HEK293 (cell line): ENCODE measurements around the gene SLC16A6.

Experiments used
- EGR2 ChIP-seq: fragments of 450-650 bp; formaldehyde crosslinking; IDR thresholded peaks from 2 replicates; pipeline ENCODE4 v1.5.1; 2016; ENCODE audit warnings: low read depth, missing biosample characterization, missing genetic modification characterization
- SP7 ChIP-seq: fragments of 450-650 bp; formaldehyde crosslinking; IDR thresholded peaks from 2 replicates; pipeline ENCODE4 v1.5.1; 2016; ENCODE audit warnings: missing biosample characterization, missing genetic modification characterization
- YY1 ChIP-seq: fragments of 450-650 bp; formaldehyde crosslinking; IDR thresholded peaks from 2 replicates; pipeline ENCODE4 v1.5.1; 2018; ENCODE audit warnings: missing biosample characterization, missing genetic modification characterization
- ZBTB10 ChIP-seq: fragments of 450-650 bp; formaldehyde crosslinking; IDR thresholded peaks from 2 replicates; pipeline ENCODE4 v1.5.1; 2016; ENCODE audit warnings: missing biosample characterization, missing genetic modification characterization
- ZBTB20 ChIP-seq: fragments of 450-650 bp; formaldehyde crosslinking; IDR thresholded peaks from 2 replicates; pipeline ENCODE4 v1.5.1; 2016; ENCODE audit warnings: missing biosample characterization, missing genetic modification characterization
- ZBTB26 ChIP-seq: fragments of 450-650 bp; formaldehyde crosslinking; optimal IDR thresholded peaks from 2 replicates; pipeline ENCODE3; 2016; ENCODE audit warnings: missing biosample characterization, mild to moderate bottlenecking, missing genetic modification characterization
- ZBTB7A ChIP-seq: fragments of 450-650 bp; formaldehyde crosslinking; IDR thresholded peaks from 2 replicates; pipeline ENCODE4 v1.5.1; 2016; ENCODE audit warnings: low read depth, missing biosample characterization, missing genetic modification characterization
- ZEB2 ChIP-seq: fragments of 450-650 bp; formaldehyde crosslinking; IDR thresholded peaks from 2 replicates; pipeline ENCODE4 v1.5.1; 2016; ENCODE audit warnings: missing biosample characterization, missing genetic modification characterization
- ZNF580 ChIP-seq: fragments of 450-650 bp; formaldehyde crosslinking; IDR thresholded peaks from 2 replicates; pipeline ENCODE4 v1.5.1; 2016; ENCODE audit warnings: missing biosample characterization, missing genetic modification characterization
- ZNF596 ChIP-seq: fragments of 450-650 bp; IDR thresholded peaks from 2 replicates; pipeline ENCODE4 v1.5.0; 2018; ENCODE audit warnings: missing biosample characterization, mild to moderate bottlenecking, missing genetic modification characterization, moderate library complexity
- ZNF639 ChIP-seq: fragments of 450-650 bp; formaldehyde crosslinking; IDR thresholded peaks from 2 replicates; pipeline ENCODE4 v1.5.1; 2016; ENCODE audit warnings: missing biosample characterization, missing genetic modification characterization
- ZNF660 ChIP-seq: fragments of 450-650 bp; IDR thresholded peaks from 2 replicates; pipeline ENCODE4 v1.5.1; 2018; ENCODE audit warnings: missing biosample characterization, mild to moderate bottlenecking, missing genetic modification characterization
- ZNF777 ChIP-seq: fragments of 450-650 bp; formaldehyde crosslinking; IDR thresholded peaks from 2 replicates; pipeline ENCODE4 v1.5.1; 2017; ENCODE audit warnings: missing biosample characterization, missing genetic modification characterization, borderline replicate concordance
- ZNF837 ChIP-seq: fragments of 450-650 bp; formaldehyde crosslinking; IDR thresholded peaks from 2 replicates; pipeline ENCODE4 v1.5.1; 2016; ENCODE audit warnings: missing biosample characterization, missing genetic modification characterization
- TF ChIP-seq, protein P1 (sequence below): fragments of 450-650 bp; formaldehyde crosslinking; IDR thresholded peaks from 2 replicates; pipeline ENCODE4 v1.5.1; 2017; ENCODE audit warnings: missing biosample characterization, missing genetic modification characterization
- TF ChIP-seq, protein P2 (sequence below): fragments of 450-650 bp; formaldehyde crosslinking; conservative IDR thresholded peaks from 2 replicates; pipeline ENCODE4 v1.5.1; 2016; ENCODE audit warnings: low read depth, missing biosample characterization, missing genetic modification characterization

Gene SLC16A6

DNA sequence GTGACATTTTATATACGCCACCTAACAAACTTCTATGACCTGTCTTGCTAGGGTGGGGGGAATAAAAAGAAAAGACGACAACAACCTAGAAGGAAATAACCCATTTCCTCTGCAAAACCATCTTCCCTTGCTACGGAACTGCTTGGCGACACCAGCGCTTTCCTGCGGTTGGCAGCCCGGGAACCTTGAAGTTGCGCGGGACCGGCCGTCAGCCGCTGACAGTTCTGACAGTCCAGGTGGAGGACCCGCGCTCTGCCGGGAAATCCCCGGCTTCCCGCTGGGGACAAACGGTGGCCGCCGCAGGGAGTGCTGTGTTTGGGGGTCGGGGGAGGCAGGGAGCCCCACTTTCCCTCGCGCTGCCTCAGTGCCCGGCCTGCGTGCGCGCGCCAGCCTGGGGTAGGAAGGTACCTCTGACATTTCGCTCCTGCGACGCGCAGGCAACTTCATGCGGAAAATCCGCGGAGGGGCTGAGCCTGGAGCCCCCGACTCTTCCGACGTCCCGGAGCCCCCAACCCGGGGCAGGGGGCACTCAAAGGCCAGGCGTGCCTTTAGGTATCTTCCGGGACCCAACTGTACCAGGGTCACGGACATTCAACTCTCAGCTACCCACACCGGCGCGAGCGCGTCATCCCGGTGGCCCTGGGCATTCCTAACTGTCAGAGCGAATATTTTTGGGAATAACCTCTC, 516 bp downstream of the SLC16A6 start (continued):
- TF ChIP-seq ZNF777 (tag by site-specific recombination) (0 out of 2 replicates have a peak, but pooled peaks have one; percentile 10), ZNF580 (tag by site-specific recombination) (peak; percentile 80; the same call in 1 of the 2 replicates), YY1 (tag by site-specific recombination) (no peak), SP7 (tag by site-specific recombination) (peak; percentile 14; the same call in 1 of the 2 replicates), ZNF596 (tag by site-specific recombination) (0 out of 2 replicates have a peak, but pooled peaks have one; percentile 3), ZNF660 (tag by site-specific recombination) (0 out of 2 replicates have a peak, but pooled peaks have one; percentile 2), ZEB2 (peak; percentile 42; the same call in 1 of the 2 replicates), ZBTB7A (tag by site-specific recombination) (0 out of 2 replicates have a peak, but pooled peaks have one; percentile 9), ZNF837 (tag by site-specific recombination) (no peak), ZBTB10 (tag by site-specific recombination) (peak; percentile 64; the same call in 1 of the 2 replicates), EGR2 (tag by site-specific recombination) (no peak), ZNF639 (tag by site-specific recombination) (no peak), ZBTB26 (peak; percentile 84), ZBTB20 (tag by site-specific recombination) (peak; percentile 94)
- TF ChIP-seq, protein P1, sequence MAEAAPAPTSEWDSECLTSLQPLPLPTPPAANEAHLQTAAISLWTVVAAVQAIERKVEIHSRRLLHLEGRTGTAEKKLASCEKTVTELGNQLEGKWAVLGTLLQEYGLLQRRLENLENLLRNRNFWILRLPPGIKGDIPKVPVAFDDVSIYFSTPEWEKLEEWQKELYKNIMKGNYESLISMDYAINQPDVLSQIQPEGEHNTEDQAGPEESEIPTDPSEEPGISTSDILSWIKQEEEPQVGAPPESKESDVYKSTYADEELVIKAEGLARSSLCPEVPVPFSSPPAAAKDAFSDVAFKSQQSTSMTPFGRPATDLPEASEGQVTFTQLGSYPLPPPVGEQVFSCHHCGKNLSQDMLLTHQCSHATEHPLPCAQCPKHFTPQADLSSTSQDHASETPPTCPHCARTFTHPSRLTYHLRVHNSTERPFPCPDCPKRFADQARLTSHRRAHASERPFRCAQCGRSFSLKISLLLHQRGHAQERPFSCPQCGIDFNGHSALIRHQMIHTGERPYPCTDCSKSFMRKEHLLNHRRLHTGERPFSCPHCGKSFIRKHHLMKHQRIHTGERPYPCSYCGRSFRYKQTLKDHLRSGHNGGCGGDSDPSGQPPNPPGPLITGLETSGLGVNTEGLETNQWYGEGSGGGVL (tag by site-specific recombination) = 0 out of 2 replicates have a peak, but pooled peaks have one; percentile 9
- TF ChIP-seq, protein P2, sequence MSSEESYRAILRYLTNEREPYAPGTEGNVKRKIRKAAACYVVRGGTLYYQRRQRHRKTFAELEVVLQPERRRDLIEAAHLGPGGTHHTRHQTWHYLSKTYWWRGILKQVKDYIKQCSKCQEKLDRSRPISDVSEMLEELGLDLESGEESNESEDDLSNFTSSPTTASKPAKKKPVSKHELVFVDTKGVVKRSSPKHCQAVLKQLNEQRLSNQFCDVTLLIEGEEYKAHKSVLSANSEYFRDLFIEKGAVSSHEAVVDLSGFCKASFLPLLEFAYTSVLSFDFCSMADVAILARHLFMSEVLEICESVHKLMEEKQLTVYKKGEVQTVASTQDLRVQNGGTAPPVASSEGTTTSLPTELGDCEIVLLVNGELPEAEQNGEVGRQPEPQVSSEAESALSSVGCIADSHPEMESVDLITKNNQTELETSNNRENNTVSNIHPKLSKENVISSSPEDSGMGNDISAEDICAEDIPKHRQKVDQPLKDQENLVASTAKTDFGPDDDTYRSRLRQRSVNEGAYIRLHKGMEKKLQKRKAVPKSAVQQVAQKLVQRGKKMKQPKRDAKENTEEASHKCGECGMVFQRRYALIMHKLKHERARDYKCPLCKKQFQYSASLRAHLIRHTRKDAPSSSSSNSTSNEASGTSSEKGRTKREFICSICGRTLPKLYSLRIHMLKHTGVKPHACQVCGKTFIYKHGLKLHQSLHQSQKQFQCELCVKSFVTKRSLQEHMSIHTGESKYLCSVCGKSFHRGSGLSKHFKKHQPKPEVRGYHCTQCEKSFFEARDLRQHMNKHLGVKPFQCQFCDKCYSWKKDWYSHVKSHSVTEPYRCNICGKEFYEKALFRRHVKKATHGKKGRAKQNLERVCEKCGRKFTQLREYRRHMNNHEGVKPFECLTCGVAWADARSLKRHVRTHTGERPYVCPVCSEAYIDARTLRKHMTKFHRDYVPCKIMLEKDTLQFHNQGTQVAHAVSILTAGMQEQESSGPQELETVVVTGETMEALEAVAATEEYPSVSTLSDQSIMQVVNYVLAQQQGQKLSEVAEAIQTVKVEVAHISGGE = peak; percentile 67
